Spleen (tissue), 7 donors: ENCODE results near the gene RELL1.

Source experiments
- POLR2A ChIP-seq, 3 donors: fragments of 450-650 bp; IDR thresholded peaks; one replicate each; pipeline ENCODE4 v1.5.1; 2017; ENCODE audit warnings: antibody characterized with exemption in 3 of 3, mild to moderate bottlenecking in 1 of 3
- POLR2AphosphoS5 ChIP-seq, 3 donors: sonication (generic); formaldehyde crosslinking; IDR thresholded peaks; one replicate each; pipeline ENCODE4 v1.5.1; 2017; ENCODE audit warnings: antibody characterized with exemption in 3 of 3
- TF ChIP-seq, protein P1 (sequence below), 11 experiments: fragments of 200-600 bp in 7 of 11; fragments of 450-650 bp in 4 of 11; sonication (generic) in 4 of 11; IDR thresholded peaks in 8 of 11; conservative IDR thresholded peaks in 3 of 11; 1 replicate in 7 of 11; 2 replicates in 4 of 11; pipeline versions ENCODE4 v1.4.0 to v1.8.0; 2016 to 2021; ENCODE audit warnings: antibody characterized with exemption in 11 of 11, inconsistent platforms in 4 of 11, mild to moderate bottlenecking in 1 of 11
- donor health status: DM: no; HTN: no; CAD: no; lungs with moderate emphysema.
- donor health status: DM: no; HTN: no; CAD: no.
- donor health status: DM: no; HTN: no; CAD: no.

DNA sequence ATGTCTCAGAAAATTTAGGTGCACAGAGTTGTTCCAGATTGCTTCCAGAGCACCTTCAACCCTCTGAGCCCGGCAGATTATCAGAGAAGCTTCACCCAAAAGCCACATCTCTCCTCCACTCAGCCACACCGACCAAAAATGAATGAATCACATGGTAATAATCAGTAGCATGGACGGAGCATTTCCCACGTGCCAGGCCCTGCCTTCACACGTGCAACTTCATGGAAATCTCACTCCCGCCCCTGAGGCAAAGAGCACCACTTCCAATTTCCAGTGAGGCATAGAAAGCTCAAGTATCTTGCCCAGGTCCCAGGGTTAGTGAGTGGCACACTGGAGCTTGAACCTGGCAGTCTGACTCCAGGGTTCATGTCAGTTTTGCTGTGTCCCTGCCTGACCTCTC, 56.5 kb downstream of the RELL1 start:
- TF ChIP-seq, protein P1, sequence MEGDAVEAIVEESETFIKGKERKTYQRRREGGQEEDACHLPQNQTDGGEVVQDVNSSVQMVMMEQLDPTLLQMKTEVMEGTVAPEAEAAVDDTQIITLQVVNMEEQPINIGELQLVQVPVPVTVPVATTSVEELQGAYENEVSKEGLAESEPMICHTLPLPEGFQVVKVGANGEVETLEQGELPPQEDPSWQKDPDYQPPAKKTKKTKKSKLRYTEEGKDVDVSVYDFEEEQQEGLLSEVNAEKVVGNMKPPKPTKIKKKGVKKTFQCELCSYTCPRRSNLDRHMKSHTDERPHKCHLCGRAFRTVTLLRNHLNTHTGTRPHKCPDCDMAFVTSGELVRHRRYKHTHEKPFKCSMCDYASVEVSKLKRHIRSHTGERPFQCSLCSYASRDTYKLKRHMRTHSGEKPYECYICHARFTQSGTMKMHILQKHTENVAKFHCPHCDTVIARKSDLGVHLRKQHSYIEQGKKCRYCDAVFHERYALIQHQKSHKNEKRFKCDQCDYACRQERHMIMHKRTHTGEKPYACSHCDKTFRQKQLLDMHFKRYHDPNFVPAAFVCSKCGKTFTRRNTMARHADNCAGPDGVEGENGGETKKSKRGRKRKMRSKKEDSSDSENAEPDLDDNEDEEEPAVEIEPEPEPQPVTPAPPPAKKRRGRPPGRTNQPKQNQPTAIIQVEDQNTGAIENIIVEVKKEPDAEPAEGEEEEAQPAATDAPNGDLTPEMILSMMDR (IDR thresholded peaks at IDR 0.05 in 8 of 11, conservative IDR thresholded peaks at IDR 0.05 in 3 of 11) = no peak
- TF ChIP-seq POLR2A (IDR thresholded peaks at IDR 0.05) = no peak
- no peak for TF ChIP-seq POLR2AphosphoS5 (IDR thresholded peaks at IDR 0.05)
